ENCODE measurements around the gene TRAPPC8. TPM values are rescaled to one million over a fixed set of nuclear protein-coding genes. Genes with fewer than 3 reads are reported as not detected.
"Not testable (repeated sequence)": the region's sequence is repeated elsewhere in the genome, so short reads cannot be mapped to it uniquely, and the experiment has no call there.

The TRAPPC8 gene
- total RNA-seq, 2 experiments from 2014 or later, result 22.8 to 23.4 TPM

DNA sequence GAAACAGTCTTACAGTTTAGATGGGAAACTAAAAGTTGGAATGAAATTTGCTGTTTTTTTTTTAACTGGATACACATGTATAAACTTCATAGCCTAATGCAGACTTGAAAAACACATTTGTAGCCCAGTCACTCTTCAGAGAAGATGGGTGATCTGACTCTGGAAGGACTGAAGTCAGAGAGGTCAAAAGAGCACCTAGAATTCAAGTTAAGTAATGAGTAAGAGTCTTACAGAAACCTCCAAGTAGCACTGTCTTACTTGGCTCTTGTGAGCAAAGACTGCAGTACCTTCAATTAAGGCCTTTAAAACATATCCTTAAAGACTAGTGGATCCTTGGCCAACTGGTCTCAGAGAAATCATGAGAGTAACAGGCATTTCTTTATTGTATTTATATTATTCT lies 41.9 kb downstream of the TRAPPC8 start:
- Histone ChIP-seq H3K9me3 (ENCODE audit: low read length) (no peaks in the 10 kb centered on the region), H2AFZ (ENCODE audit: low read length) (no peak overlapping the region), H3K27ac (ENCODE audit: low read depth, low read length, poor library complexity, severe bottlenecking) (no peak overlapping the region), H3K79me2 (ENCODE audit: insufficient read depth, low read depth, low read length) (no peaks in the 10 kb centered on the region), H3K9me2 (ENCODE audit: insufficient read depth, low read length) (no peaks in the 10 kb centered on the region), H3K4me3 (ENCODE audit: low read depth, low read length, poor library complexity, severe bottlenecking) (no peak overlapping the region), H4K20me1 (ENCODE audit: insufficient read depth, low read length) (no peaks in the 10 kb centered on the region), H3K36me3 (ENCODE audit: insufficient read depth, low read length) (peaks cover 31% of the 10 kb centered on the region), H3K4me1 (ENCODE audit: insufficient read depth, low read length, poor library complexity, severe bottlenecking) (no peaks in the 10 kb centered on the region), H3K4me2 (ENCODE audit: low read length) (no peak overlapping the region)
- ChIA-PET POLR2A (no interaction called here), CTCF (ENCODE audit: unreplicated experiment) (no interaction called here)
- BruUV-seq (replicated peaks), result no TSS peak
- DNase-seq (ENCODE audit: low spot score), result no peak
- TF ChIP-seq, protein P1, sequence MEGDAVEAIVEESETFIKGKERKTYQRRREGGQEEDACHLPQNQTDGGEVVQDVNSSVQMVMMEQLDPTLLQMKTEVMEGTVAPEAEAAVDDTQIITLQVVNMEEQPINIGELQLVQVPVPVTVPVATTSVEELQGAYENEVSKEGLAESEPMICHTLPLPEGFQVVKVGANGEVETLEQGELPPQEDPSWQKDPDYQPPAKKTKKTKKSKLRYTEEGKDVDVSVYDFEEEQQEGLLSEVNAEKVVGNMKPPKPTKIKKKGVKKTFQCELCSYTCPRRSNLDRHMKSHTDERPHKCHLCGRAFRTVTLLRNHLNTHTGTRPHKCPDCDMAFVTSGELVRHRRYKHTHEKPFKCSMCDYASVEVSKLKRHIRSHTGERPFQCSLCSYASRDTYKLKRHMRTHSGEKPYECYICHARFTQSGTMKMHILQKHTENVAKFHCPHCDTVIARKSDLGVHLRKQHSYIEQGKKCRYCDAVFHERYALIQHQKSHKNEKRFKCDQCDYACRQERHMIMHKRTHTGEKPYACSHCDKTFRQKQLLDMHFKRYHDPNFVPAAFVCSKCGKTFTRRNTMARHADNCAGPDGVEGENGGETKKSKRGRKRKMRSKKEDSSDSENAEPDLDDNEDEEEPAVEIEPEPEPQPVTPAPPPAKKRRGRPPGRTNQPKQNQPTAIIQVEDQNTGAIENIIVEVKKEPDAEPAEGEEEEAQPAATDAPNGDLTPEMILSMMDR (conservative IDR thresholded peaks at IDR 0.05; ENCODE audit: low read length), result no peak
- TF ChIP-seq EZH2phosphoT487 (IDR thresholded peaks at IDR 0.05; ENCODE audit: borderline replicate concordance, low read depth, low read length), result no peak
- intact Hi-C loops (cut with micrococcal nuclease; ENCODE audit: unreplicated experiment), result no loop called here

DNA sequence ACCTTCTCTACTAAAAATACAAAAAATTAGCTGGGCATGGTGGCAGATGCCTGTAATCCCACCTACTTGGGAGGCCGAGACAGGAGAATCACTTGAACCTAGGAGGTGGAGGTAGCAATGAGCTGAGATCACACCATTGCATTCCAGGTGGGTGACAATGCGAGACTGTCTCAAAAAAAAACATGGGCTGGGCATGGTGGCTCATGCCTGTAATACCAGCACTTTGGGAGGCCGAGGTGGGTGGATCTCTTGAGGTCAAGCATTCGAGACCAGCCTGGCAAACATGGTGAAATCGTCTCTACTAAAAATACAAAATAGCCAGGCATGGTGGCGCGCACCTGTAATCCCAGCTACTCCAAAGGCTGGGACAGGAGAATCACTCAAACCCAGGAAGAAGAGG lies 43.2 kb downstream of the TRAPPC8 start:
- H3K79me2 ChIP-seq (ENCODE audit: insufficient read depth, low read depth, low read length); H3K9me3 ChIP-seq (ENCODE audit: low read length); H3K9me2 ChIP-seq (ENCODE audit: insufficient read depth, low read length); intact Hi-C loops (cut with micrococcal nuclease; ENCODE audit: unreplicated experiment); H3K27ac ChIP-seq (ENCODE audit: low read depth, low read length, poor library complexity, severe bottlenecking); H4K20me1 ChIP-seq (ENCODE audit: insufficient read depth, low read length); H3K4me3 ChIP-seq (ENCODE audit: low read depth, low read length, poor library complexity, severe bottlenecking); H3K4me1 ChIP-seq (ENCODE audit: insufficient read depth, low read length, poor library complexity, severe bottlenecking); DNase-seq (ENCODE audit: low spot score); BruUV-seq (replicated peaks); CTCF ChIA-PET (ENCODE audit: unreplicated experiment); H2AFZ ChIP-seq (ENCODE audit: low read length); H3K4me2 ChIP-seq (ENCODE audit: low read length): not testable (repeated sequence)
- H3K36me3 ChIP-seq (ENCODE audit: insufficient read depth, low read length), result peaks cover 33% of the 10 kb centered on the region
- POLR2A ChIA-PET, result interaction anchor here (0.6 kb wide), 1 partner anchor 21 kb away, joined by 3 read pairs; no protein-coding TSS in a partner anchor

DNA sequence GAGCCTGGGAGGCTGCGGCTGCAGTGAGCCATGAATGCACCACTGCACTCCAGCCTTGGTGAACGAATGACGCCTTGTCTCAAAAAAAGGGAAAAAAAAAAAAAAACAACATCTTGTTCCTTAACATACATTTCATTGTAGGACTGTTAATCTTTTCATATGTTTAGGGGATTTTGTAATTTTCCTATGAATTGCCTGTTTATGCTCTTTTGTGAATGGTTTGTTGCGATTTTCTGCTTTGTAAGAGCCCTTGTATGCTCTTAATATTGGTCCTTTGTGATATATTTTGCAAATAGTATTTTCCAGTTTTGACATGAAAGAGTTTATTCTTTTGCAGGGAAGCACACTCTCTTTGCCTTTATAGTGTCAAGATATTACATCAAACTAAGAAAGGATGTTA lies 50.0 kb downstream of the TRAPPC8 start:
- H3K4me1 ChIP-seq (ENCODE audit: insufficient read depth, low read length, poor library complexity, severe bottlenecking), result no peaks in the 10 kb centered on the region
- H3K27ac ChIP-seq (ENCODE audit: low read depth, low read length, poor library complexity, severe bottlenecking), result no peak overlapping the region
- H4K20me1 ChIP-seq (ENCODE audit: insufficient read depth, low read length), result no peaks in the 10 kb centered on the region
- DNase-seq (ENCODE audit: low spot score), result no peak
- peaks cover 31% of the 10 kb centered on the region for H3K36me3 ChIP-seq (ENCODE audit: insufficient read depth, low read length)
- H3K9me2 ChIP-seq (ENCODE audit: insufficient read depth, low read length), result no peaks in the 10 kb centered on the region
- no TSS peak for BruUV-seq (replicated peaks)
- H3K9me3 ChIP-seq (ENCODE audit: low read length), result no peaks in the 10 kb centered on the region
- POLR2A ChIA-PET, result interaction anchor here (0.7 kb wide), 1 partner anchor 38 kb away, joined by 4 read pairs; no protein-coding TSS in a partner anchor
- H3K4me2 ChIP-seq (ENCODE audit: low read length), result no peak overlapping the region
- H2AFZ ChIP-seq (ENCODE audit: low read length), result no peak overlapping the region
- TF ChIP-seq EZH2phosphoT487 (IDR thresholded peaks at IDR 0.05; ENCODE audit: borderline replicate concordance, low read depth, low read length), result no peak
- TF ChIP-seq, protein P1 (conservative IDR thresholded peaks at IDR 0.05; ENCODE audit: low read length), result no peak
- no peak overlapping the region for H3K4me3 ChIP-seq (ENCODE audit: low read depth, low read length, poor library complexity, severe bottlenecking)
- intact Hi-C loops (cut with micrococcal nuclease; ENCODE audit: unreplicated experiment), result no loop called here
- H3K79me2 ChIP-seq (ENCODE audit: insufficient read depth, low read depth, low read length), result no peaks in the 10 kb centered on the region
- CTCF ChIA-PET (ENCODE audit: unreplicated experiment), result no interaction called here
